DND-41 (cell line): Measurements from ENCODE around the gene TFAP2E.

Source experiments
- CTCF ChIP-seq: IDR thresholded peaks from 2 replicates; pipeline ENCODE4 v1.5.1; 2012; ENCODE audit warnings: borderline replicate concordance, low read length, moderate library complexity, mild to moderate bottlenecking; ENCODE audit not compliant: poor library complexity, severe bottlenecking; ENCODE audit errors: extremely low read depth
- EZH2 ChIP-seq: IDR thresholded peaks from 3 replicates; pipeline ENCODE4 v1.6.1; 2012; ENCODE audit warnings: borderline replicate concordance, low read depth, mild to moderate bottlenecking, moderate library complexity, low read length, inconsistent platforms; ENCODE audit not compliant: severe bottlenecking

- no peak for TF ChIP-seq EZH2
- TF ChIP-seq CTCF: no peak
Observed at GRCh38 chr1:35539824-35540261, 33.3 kb upstream of the TFAP2E start.
